ENCODE data around the gene IL15RA. TPM values are rescaled to one million over a fixed set of nuclear protein-coding genes. Genes with fewer than 3 reads are reported as not detected.

Gene IL15RA
- total RNA-seq, 1 donor, result 3.0 TPM

GRCh38 chr10:5952731-5953385, 24.5 kb downstream of the IL15RA start:
- H3K4me3 ChIP-seq (ENCODE audit: low read depth, low read length), result no peak overlapping the region
- DNase-seq (ENCODE audit: low read depth), result no peak
- TF ChIP-seq CTCF (IDR thresholded peaks at IDR 0.05; ENCODE audit: insufficient read depth, low read depth, low read length), result no peak

- no peak overlapping the region for H3K4me3 ChIP-seq (ENCODE audit: low read depth, low read length)
- no peak for TF ChIP-seq CTCF (IDR thresholded peaks at IDR 0.05; ENCODE audit: insufficient read depth, low read depth, low read length)
- DNase-seq (ENCODE audit: low read depth), result no peak
Measured at GRCh38 chr10:5951721-5952407, 25.5 kb downstream of the IL15RA start.

- H3K4me3 ChIP-seq (ENCODE audit: low read depth, low read length), result no peak overlapping the region
- TF ChIP-seq CTCF (IDR thresholded peaks at IDR 0.05; ENCODE audit: insufficient read depth, low read depth, low read length), result no peak
- peak; percentile 78 for DNase-seq (ENCODE audit: low read depth)
Measured at GRCh38 chr10:5951167-5951711, 26.1 kb downstream of the IL15RA start.

GRCh38 chr10:5949009-5949759, 28.2 kb downstream of the IL15RA start:
- DNase-seq (ENCODE audit: low read depth), result peak; percentile 79
- no peak overlapping the region for H3K4me3 ChIP-seq (ENCODE audit: low read depth, low read length)
- peak; percentile 72 for TF ChIP-seq CTCF (IDR thresholded peaks at IDR 0.05; ENCODE audit: insufficient read depth, low read depth, low read length)

- TF ChIP-seq CTCF (IDR thresholded peaks at IDR 0.05; ENCODE audit: insufficient read depth, low read depth, low read length), result no peak
- no peak overlapping the region for H3K4me3 ChIP-seq (ENCODE audit: low read depth, low read length)
- no peak for DNase-seq (ENCODE audit: low read depth)
Measured at GRCh38 chr10:5948208-5948585, 29.1 kb downstream of the IL15RA start.

GRCh38 chr10:5947471-5948207, 29.7 kb downstream of the IL15RA start:
- DNase-seq (ENCODE audit: low read depth), result no peak
- no peak for TF ChIP-seq CTCF (IDR thresholded peaks at IDR 0.05; ENCODE audit: insufficient read depth, low read depth, low read length)
- no peak overlapping the region for H3K4me3 ChIP-seq (ENCODE audit: low read depth, low read length)
